GM21528 (cell line): Measurements from ENCODE around the gene ADORA2A.

ENCODE experiments used
- ATAC-seq: cut with Tn5 transposase; IDR thresholded peaks from one replicate; pipeline ENCODE4 v1.9.1; 2021; ENCODE audit warnings: mild to moderate bottlenecking, moderate library complexity; ENCODE audit not compliant: unreplicated experiment, low FRiP score

Gene ADORA2A

GRCh38 chr22:24402460-24403192, 24.8 kb upstream of the ADORA2A start:
- ATAC-seq = no peak

- ATAC-seq = no peak
Observed at GRCh38 chr22:24403346-24403745, 24.1 kb upstream of the ADORA2A start.

GRCh38 chr22:24404561-24405275, 22.7 kb upstream of the ADORA2A start:
- ATAC-seq = no peak

- ATAC-seq = no peak
Observed at GRCh38 chr22:24405631-24406321, 21.6 kb upstream of the ADORA2A start.

- ATAC-seq = no peak
Observed at GRCh38 chr22:24406322-24407277, 20.8 kb upstream of the ADORA2A start.

GRCh38 chr22:24407278-24407665, 20.1 kb upstream of the ADORA2A start:
- no peak for ATAC-seq

- ATAC-seq = no peak
Observed at GRCh38 chr22:24407884-24408283, 19.5 kb upstream of the ADORA2A start.

- ATAC-seq = no peak
Observed at GRCh38 chr22:24408630-24409029, 18.8 kb upstream of the ADORA2A start.

GRCh38 chr22:24409707-24410106, 17.7 kb upstream of the ADORA2A start:
- ATAC-seq = no peak

- ATAC-seq = no peak
Observed at GRCh38 chr22:24410110-24410856, 17.1 kb upstream of the ADORA2A start.

GRCh38 chr22:24411256-24412004, 16.0 kb upstream of the ADORA2A start:
- ATAC-seq = no peak

- no peak for ATAC-seq
Observed at GRCh38 chr22:24412274-24412673, 15.1 kb upstream of the ADORA2A start.

GRCh38 chr22:24413271-24413670, 14.1 kb upstream of the ADORA2A start:
- no peak for ATAC-seq

- ATAC-seq = no peak
Observed at GRCh38 chr22:24413736-24414385, 13.5 kb upstream of the ADORA2A start.

GRCh38 chr22:24414523-24414922, 12.9 kb upstream of the ADORA2A start:
- no peak for ATAC-seq

- no peak for ATAC-seq
Observed at GRCh38 chr22:24414984-24415945, 12.1 kb upstream of the ADORA2A start.

- ATAC-seq = no peak
Observed at GRCh38 chr22:24416095-24416494, 11.3 kb upstream of the ADORA2A start.
